Ectodermal cell (in vitro differentiated cells): Measurements from ENCODE around the gene FGA.

ENCODE experiments used
- H3K27ac ChIP-seq: 2 replicates; pipeline ENCODE4 v1.7.0; 2013; ENCODE audit warnings: mild to moderate bottlenecking, low read depth, low read length; ENCODE audit not compliant: insufficient read depth, poor library complexity, severe bottlenecking
- H3K27me3 ChIP-seq: 2 replicates; pipeline ENCODE4 v1.7.0; 2013; ENCODE audit warnings: mild to moderate bottlenecking, low read length; ENCODE audit not compliant: insufficient read depth, control insufficient read depth, poor library complexity, severe bottlenecking
- H3K36me3 ChIP-seq: one replicate; pipeline ENCODE4 v1.7.0; 2013; ENCODE audit warnings: low read length; ENCODE audit not compliant: control insufficient read depth, insufficient read depth
- H3K4me1 ChIP-seq: one replicate; pipeline ENCODE4 v1.7.0; 2013; ENCODE audit warnings: low read length; ENCODE audit not compliant: control insufficient read depth, insufficient read depth
- H3K4me3 ChIP-seq: 2 replicates; pipeline ENCODE4 v1.7.0; 2013; ENCODE audit warnings: low read depth, low read length, control low read depth; ENCODE audit not compliant: insufficient read depth
- H3K9me3 ChIP-seq: 2 replicates; pipeline ENCODE4 v1.7.0; 2013; ENCODE audit warnings: mild to moderate bottlenecking, low read length, moderate library complexity; ENCODE audit not compliant: control insufficient read depth
- WGBS, 2 experiments: methylation state at CpG; one replicate each; pipeline ENCODE4 v1.1.7; 2013; ENCODE audit warnings: missing lambda C conversion rate in 2 of 2; 5-methylcytosine and 5-hydroxymethylcytosine counted together

The FGA gene

DNA sequence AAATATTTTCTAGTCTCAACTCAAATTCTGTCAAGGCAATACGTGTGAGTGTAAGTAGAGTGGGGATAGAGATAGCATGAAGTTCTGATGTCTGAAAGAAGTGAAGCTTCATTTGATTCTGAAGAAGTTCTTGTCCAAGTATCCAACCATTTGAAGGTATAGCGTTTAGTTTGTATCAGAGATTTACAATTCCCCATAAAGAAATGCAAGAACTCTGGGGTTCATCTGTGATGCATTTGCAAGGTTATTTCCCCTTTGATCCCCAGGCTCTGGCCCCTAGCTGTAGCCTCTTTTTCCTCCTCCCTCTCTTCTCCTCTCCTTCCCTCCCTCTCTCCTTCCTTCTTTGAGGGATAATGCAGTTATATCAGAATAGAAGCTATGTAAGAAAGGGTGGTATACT is 7.8 kb downstream of the FGA start:
- Histone ChIP-seq H3K36me3 (no peaks in the 10 kb centered on the region), H3K27ac (no peak overlapping the region), H3K4me1 (no peaks in the 10 kb centered on the region), H3K9me3 (no peaks in the 10 kb centered on the region), H3K27me3 (no peaks in the 10 kb centered on the region), H3K4me3 (no peak overlapping the region)
- 70 to 79% methylated on average over 2 of the region's 2 CpGs for WGBS, 2 experiments

DNA sequence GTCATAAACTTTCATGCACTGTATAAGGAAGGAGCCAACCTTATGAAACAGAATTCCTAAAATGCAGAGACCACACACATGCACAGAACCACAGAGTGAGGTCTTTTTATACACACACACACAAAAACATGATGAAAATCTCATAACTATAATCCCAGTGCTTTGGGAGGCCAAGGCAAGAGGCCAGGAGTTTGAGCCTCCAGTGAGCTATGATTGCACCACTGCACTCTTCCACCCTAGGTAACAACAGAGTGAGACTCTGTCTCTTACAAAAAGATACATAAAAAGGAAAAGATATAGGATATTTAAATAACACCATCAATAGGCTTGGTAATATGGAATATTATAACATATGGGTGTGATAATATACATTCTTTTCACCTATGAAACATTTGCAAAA is 10.6 kb downstream of the FGA start:
- Histone ChIP-seq H3K4me3 (no peak overlapping the region), H3K27me3 (no peaks in the 10 kb centered on the region), H3K9me3 (no peaks in the 10 kb centered on the region), H3K36me3 (no peaks in the 10 kb centered on the region), H3K4me1 (no peaks in the 10 kb centered on the region), H3K27ac (no peak overlapping the region)

DNA sequence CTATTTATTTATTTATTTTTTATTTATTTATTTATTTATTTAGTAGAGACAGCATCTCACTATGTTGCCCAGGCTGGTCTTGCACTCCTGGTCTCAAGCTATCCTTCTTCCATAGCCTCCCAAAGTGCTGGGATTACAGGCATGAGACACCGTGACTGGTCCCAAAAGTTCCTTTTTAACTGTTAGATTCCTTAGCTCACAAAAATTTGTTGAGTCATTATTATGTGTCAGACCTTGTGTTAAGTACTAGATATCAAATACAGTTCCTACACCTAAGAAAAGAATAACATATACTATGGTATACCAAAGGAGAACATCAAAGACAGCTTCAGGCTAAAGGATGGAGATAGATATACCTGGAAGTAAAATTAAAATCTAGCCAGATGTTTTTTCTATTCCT is 11.6 kb downstream of the FGA start:
- Histone ChIP-seq H3K9me3 (no peaks in the 10 kb centered on the region), H3K27me3 (no peaks in the 10 kb centered on the region), H3K27ac (no peak overlapping the region), H3K36me3 (no peaks in the 10 kb centered on the region), H3K4me1 (no peaks in the 10 kb centered on the region), H3K4me3 (no peak overlapping the region)
- 92 to 100% methylated on average over 1 of the region's 1 CpG for WGBS, 2 experiments

GRCh38 chr4:154577324-154577723 is 13.2 kb downstream of the FGA start:
- H3K36me3 ChIP-seq = no peaks in the 10 kb centered on the region
- 96 to 97% methylated on average over 2 of the region's 2 CpGs for WGBS, 2 experiments
- H3K4me1 ChIP-seq = no peaks in the 10 kb centered on the region
- no peak overlapping the region for H3K4me3 ChIP-seq
- no peaks in the 10 kb centered on the region for H3K9me3 ChIP-seq
- H3K27me3 ChIP-seq = no peaks in the 10 kb centered on the region
- no peak overlapping the region for H3K27ac ChIP-seq

GRCh38 chr4:154574311-154574710 is 16.2 kb downstream of the FGA start:
- no peaks in the 10 kb centered on the region for H3K4me1 ChIP-seq
- H3K36me3 ChIP-seq = no peaks in the 10 kb centered on the region
- no peaks in the 10 kb centered on the region for H3K27me3 ChIP-seq
- no peak overlapping the region for H3K27ac ChIP-seq
- H3K9me3 ChIP-seq = no peaks in the 10 kb centered on the region
- no peak overlapping the region for H3K4me3 ChIP-seq
- WGBS, 2 experiments = 85 to 94% methylated on average over 3 of the region's 3 CpGs

DNA sequence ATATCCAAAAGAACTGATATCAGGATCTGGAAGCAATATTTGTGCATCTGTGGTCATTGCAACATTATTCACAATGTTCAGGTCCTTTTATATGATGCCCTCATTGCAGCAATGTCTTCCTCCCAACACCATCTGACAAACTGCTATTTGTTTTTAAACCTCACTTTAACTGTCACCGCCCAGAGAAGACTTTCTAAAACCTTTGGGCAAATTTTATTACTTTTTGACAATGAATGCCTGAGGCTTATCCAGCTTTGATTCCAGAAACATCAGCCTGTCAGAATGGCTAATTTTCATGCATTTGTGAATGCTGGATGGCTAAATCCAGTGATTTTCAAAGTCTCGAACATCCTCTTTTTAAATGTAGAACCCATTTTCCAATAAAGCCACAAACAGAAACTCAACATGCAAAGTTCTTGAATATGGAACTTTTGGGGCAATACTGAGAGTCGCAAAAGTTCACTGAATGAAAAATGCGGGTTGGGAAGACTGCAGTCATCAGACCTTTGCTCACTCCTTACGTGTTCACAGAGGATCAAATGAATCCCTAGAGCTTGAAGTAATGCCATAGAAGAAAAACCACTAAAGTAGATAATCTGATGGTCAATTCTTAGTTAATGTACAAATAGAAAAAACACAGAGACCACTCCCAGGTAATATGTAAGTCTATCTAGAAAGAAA is 17.2 kb downstream of the FGA start:
- Histone ChIP-seq H3K4me3 (no peak overlapping the region), H3K36me3 (no peaks in the 10 kb centered on the region), H3K27me3 (no peaks in the 10 kb centered on the region), H3K9me3 (no peaks in the 10 kb centered on the region), H3K4me1 (no peaks in the 10 kb centered on the region), H3K27ac (no peak overlapping the region)
- WGBS, 2 experiments = 79 to 81% methylated on average over 4 to 5 of the region's 5 CpGs

DNA sequence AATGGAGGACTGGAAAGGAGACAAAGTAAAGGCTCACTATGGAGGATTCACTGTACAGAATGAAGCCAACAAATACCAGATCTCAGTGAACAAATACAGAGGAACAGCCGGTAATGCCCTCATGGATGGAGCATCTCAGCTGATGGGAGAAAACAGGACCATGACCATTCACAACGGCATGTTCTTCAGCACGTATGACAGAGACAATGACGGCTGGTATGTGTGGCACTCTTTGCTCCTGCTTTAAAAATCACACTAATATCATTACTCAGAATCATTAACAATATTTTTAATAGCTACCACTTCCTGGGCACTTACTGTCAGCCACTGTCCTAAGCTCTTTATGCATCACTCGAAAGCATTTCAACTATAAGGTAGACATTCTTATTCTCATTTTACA is 21.0 kb downstream of the FGA start:
- 90 to 95% methylated on average over 5 of the region's 5 CpGs for WGBS, 2 experiments
- H3K27ac ChIP-seq = no peak overlapping the region
- H3K4me1 ChIP-seq = no peaks in the 10 kb centered on the region
- no peaks in the 10 kb centered on the region for H3K36me3 ChIP-seq
- no peaks in the 10 kb centered on the region for H3K9me3 ChIP-seq
- H3K4me3 ChIP-seq = no peak overlapping the region
- H3K27me3 ChIP-seq = no peaks in the 10 kb centered on the region

GRCh38 chr4:154569028-154569427 is 21.5 kb downstream of the FGA start:
- Histone ChIP-seq H3K27ac (no peak overlapping the region), H3K9me3 (no peaks in the 10 kb centered on the region)
- WGBS, 2 experiments = 88 to 91% methylated on average over 3 of the region's 3 CpGs

GRCh38 chr4:154566639-154567204 is 23.8 kb downstream of the FGA start:
- H3K36me3 ChIP-seq = no peaks in the 10 kb centered on the region
- no peak overlapping the region for H3K27ac ChIP-seq
- H3K27me3 ChIP-seq = no peaks in the 10 kb centered on the region
- 90 to 94% methylated on average over 4 to 5 of the region's 5 CpGs for WGBS, 2 experiments
- H3K9me3 ChIP-seq = no peaks in the 10 kb centered on the region
- H3K4me3 ChIP-seq = no peak overlapping the region
- H3K4me1 ChIP-seq = no peaks in the 10 kb centered on the region

More at GRCh38 chr4:154569028-154569427, 21.5 kb downstream of the FGA start:
- Histone ChIP-seq H3K27me3 (no peaks in the 10 kb centered on the region), H3K4me3 (no peak overlapping the region), H3K4me1 (no peaks in the 10 kb centered on the region), H3K36me3 (no peaks in the 10 kb centered on the region)

- Histone ChIP-seq H3K27ac (no peak overlapping the region), H3K4me3 (no peak overlapping the region), H3K9me3 (no peaks in the 10 kb centered on the region), H3K27me3 (no peaks in the 10 kb centered on the region), H3K4me1 (no peaks in the 10 kb centered on the region), H3K36me3 (no peaks in the 10 kb centered on the region)
- 92% methylated on average over 6 of the region's 6 CpGs for WGBS, 2 experiments
These were observed 24.8 kb downstream of the FGA start for GRCh38 chr4:154565704-154566103.
